ENCODE measurements around the gene ARPC3.
"Not testable (repeated sequence)": the region's sequence is repeated elsewhere in the genome, so short reads cannot be mapped to it uniquely, and the experiment has no call there.

Gene ARPC3

GRCh38 chr12:110465024-110465423 is 14.9 kb upstream of the ARPC3 start:
- no peak overlapping the region for H3K27ac ChIP-seq
- TF ChIP-seq CTCF (conservative IDR thresholded peaks at IDR 0.05), result no peak

GRCh38 chr12:110461189-110461588 is 11.1 kb upstream of the ARPC3 start:
- not testable (repeated sequence) for H3K27ac ChIP-seq

GRCh38 chr12:110458756-110459155 is 8.6 kb upstream of the ARPC3 start:
- TF ChIP-seq CTCF (conservative IDR thresholded peaks at IDR 0.05), result no peak
- no peak overlapping the region for H3K27ac ChIP-seq

GRCh38 chr12:110453569-110454296 is 3.6 kb upstream of the ARPC3 start:
- H3K27ac ChIP-seq, result no peak overlapping the region
- TF ChIP-seq CTCF (conservative IDR thresholded peaks at IDR 0.05), result no peak

GRCh38 chr12:110451263-110451662 is 1.1 kb upstream of the ARPC3 start:
- TF ChIP-seq CTCF (conservative IDR thresholded peaks at IDR 0.05), result no peak
- H3K27ac ChIP-seq, result no peak overlapping the region; the same call in 1 of the 2 replicates

- no peak overlapping the region for H3K27ac ChIP-seq
- TF ChIP-seq CTCF (conservative IDR thresholded peaks at IDR 0.05), result no peak
These were observed 5.7 kb downstream of the ARPC3 start for GRCh38 chr12:110444455-110444854.

GRCh38 chr12:110436231-110436630 is 13.9 kb downstream of the ARPC3 start:
- TF ChIP-seq CTCF (conservative IDR thresholded peaks at IDR 0.05), result no peak
- H3K27ac ChIP-seq, result no peak overlapping the region

- H3K27ac ChIP-seq, result peak overlapping the region; percentile 55; the same call in 1 of the 2 replicates
- TF ChIP-seq CTCF (conservative IDR thresholded peaks at IDR 0.05), result no peak
These were observed 18.1 kb downstream of the ARPC3 start for GRCh38 chr12:110431957-110432587.

GRCh38 chr12:110429676-110430075 is 20.5 kb downstream of the ARPC3 start:
- H3K27ac ChIP-seq, result not testable (repeated sequence)
